ENCODE results near the gene PLCB4.

DNA sequence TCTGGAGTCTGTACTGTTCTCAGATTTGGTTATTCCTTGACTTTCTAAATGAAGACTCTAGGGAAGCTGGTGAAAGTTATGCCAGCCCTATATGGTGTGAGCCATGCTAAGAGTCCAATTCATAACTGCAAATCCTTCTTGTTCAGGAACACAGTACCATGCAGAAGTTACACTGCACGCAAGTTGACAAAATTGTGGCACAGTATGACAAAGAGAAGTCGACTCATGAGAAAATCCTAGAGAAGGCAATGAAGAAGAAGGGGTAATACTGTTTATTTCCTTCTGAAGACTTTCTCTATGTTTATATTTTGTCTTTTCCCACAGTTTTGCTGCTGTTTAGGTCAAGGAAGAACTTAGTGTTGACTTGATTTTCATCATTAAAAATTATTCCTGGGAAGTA, 384.3 kb downstream of the PLCB4 start:
- TF ChIP-seq, protein P1, sequence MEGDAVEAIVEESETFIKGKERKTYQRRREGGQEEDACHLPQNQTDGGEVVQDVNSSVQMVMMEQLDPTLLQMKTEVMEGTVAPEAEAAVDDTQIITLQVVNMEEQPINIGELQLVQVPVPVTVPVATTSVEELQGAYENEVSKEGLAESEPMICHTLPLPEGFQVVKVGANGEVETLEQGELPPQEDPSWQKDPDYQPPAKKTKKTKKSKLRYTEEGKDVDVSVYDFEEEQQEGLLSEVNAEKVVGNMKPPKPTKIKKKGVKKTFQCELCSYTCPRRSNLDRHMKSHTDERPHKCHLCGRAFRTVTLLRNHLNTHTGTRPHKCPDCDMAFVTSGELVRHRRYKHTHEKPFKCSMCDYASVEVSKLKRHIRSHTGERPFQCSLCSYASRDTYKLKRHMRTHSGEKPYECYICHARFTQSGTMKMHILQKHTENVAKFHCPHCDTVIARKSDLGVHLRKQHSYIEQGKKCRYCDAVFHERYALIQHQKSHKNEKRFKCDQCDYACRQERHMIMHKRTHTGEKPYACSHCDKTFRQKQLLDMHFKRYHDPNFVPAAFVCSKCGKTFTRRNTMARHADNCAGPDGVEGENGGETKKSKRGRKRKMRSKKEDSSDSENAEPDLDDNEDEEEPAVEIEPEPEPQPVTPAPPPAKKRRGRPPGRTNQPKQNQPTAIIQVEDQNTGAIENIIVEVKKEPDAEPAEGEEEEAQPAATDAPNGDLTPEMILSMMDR (IDR thresholded peaks at IDR 0.05; ENCODE audit: insufficient read depth, low read length, poor library complexity, severe bottlenecking): no peak
- no peak for TF ChIP-seq EZH2phosphoT487 (conservative IDR thresholded peaks at IDR 0.05; ENCODE audit: low read length)

Data from SU-DHL-6 (cell line).